ENCODE data around the gene ALPP. TPM values are rescaled to one million over a fixed set of nuclear protein-coding genes. Genes with fewer than 3 reads are reported as not detected.

The ALPP gene
- total and polyA plus RNA-seq, 4 donors = 7.0 to 25.8 (median 11.5) TPM

- Histone ChIP-seq H3K36me3 (ENCODE audit: control insufficient read depth in 4 of 4, insufficient read depth in 4 of 4, low read length in 4 of 4) (peaks cover 0 to 5% (median under 1%) of the 10 kb centered on the region in 4 donors), H3K27me3 (ENCODE audit: control insufficient read depth in 3 of 3, insufficient read depth in 3 of 3, low read length in 2 of 3) (peaks cover 0 to under 1% (median 0%) of the 10 kb centered on the region in 3 donors), H3K27ac (ENCODE audit: low read depth in 1 of 2, low read length in 1 of 2) (no peak overlapping the region), H3K4me1 (ENCODE audit: control insufficient read depth in 5 of 5, insufficient read depth in 5 of 5, low read length in 5 of 5) (no peaks in the 10 kb centered on the region), H3K4me3 (no peak overlapping the region), H3K9me3 (ENCODE audit: control insufficient read depth in 4 of 4, insufficient read depth in 3 of 4, low read length in 3 of 4) (peaks cover 0 to 2% (median 0%) of the 10 kb centered on the region in 4 donors), H3K9ac (ENCODE audit: insufficient read depth in 1 of 2, low read length in 2 of 2) (no peak overlapping the region)
- no peak for ATAC-seq (ENCODE audit: insufficient read depth, low FRiP score)
- no peak for DNase-seq
- no peak for TF ChIP-seq CTCF (IDR thresholded peaks at IDR 0.05; ENCODE audit: control extremely low read depth, extremely low read depth)
- WGBS, 2 donors = 42 to 50% methylated on average over 6 of the region's 6 CpGs
Observed at GRCh38 chr2:232343821-232344220, 34.7 kb upstream of the ALPP start.

GRCh38 chr2:232345251-232345650, 33.3 kb upstream of the ALPP start:
- no peak overlapping the region for H3K9ac ChIP-seq (ENCODE audit: insufficient read depth in 1 of 2, low read length in 2 of 2)
- no peak for ATAC-seq (ENCODE audit: insufficient read depth, low FRiP score)
- peaks cover 0 to 15% (median 6%) of the 10 kb centered on the region in 3 donors for H3K27me3 ChIP-seq (ENCODE audit: control insufficient read depth in 3 of 3, insufficient read depth in 3 of 3, low read length in 2 of 3)
- 94 to 95% methylated on average over 8 of the region's 8 CpGs for WGBS, 2 donors
- H3K9me3 ChIP-seq (ENCODE audit: control insufficient read depth in 4 of 4, insufficient read depth in 3 of 4, low read length in 3 of 4) = peaks cover 0 to 2% (median 0%) of the 10 kb centered on the region in 4 donors
- H3K4me3 ChIP-seq = no peak overlapping the region
- peaks cover 0 to 4% (median 0%) of the 10 kb centered on the region in 5 donors for H3K4me1 ChIP-seq (ENCODE audit: control insufficient read depth in 5 of 5, insufficient read depth in 5 of 5, low read length in 5 of 5)
- DNase-seq = no peak
- H3K36me3 ChIP-seq (ENCODE audit: control insufficient read depth in 4 of 4, insufficient read depth in 4 of 4, low read length in 4 of 4) = peaks cover 0 to 5% (median 0%) of the 10 kb centered on the region in 4 donors
- TF ChIP-seq CTCF (IDR thresholded peaks at IDR 0.05; ENCODE audit: control extremely low read depth, extremely low read depth) = no peak
- no peak overlapping the region for H3K27ac ChIP-seq (ENCODE audit: low read depth in 1 of 2, low read length in 1 of 2)

- Histone ChIP-seq H3K9me3 (ENCODE audit: control insufficient read depth in 4 of 4, insufficient read depth in 3 of 4, low read length in 3 of 4) (peaks cover 0 to 4% (median 0%) of the 10 kb centered on the region in 4 donors), H3K36me3 (ENCODE audit: control insufficient read depth in 4 of 4, insufficient read depth in 4 of 4, low read length in 4 of 4) (no peaks in the 10 kb centered on the region), H3K27me3 (ENCODE audit: control insufficient read depth in 3 of 3, insufficient read depth in 3 of 3, low read length in 2 of 3) (peaks cover 7 to 29% (median 17%) of the 10 kb centered on the region in 3 donors), H3K27ac (ENCODE audit: low read depth in 1 of 2, low read length in 1 of 2) (no peak overlapping the region), H3K4me1 (ENCODE audit: control insufficient read depth in 5 of 5, insufficient read depth in 5 of 5, low read length in 5 of 5) (peaks cover 0 to 12% (median 0%) of the 10 kb centered on the region in 5 donors), H3K4me3 (no peak overlapping the region), H3K9ac (ENCODE audit: insufficient read depth in 1 of 2, low read length in 2 of 2) (no peak overlapping the region)
- WGBS, 2 donors = 93 to 94% methylated on average over 6 of the region's 6 CpGs
- ATAC-seq (ENCODE audit: insufficient read depth, low FRiP score) (no peak), DNase-seq (no peak)
- no peak for TF ChIP-seq CTCF (IDR thresholded peaks at IDR 0.05; ENCODE audit: control extremely low read depth, extremely low read depth)
Observed at GRCh38 chr2:232347369-232347768, 31.2 kb upstream of the ALPP start.

- no peak for ATAC-seq (ENCODE audit: insufficient read depth, low FRiP score)
- DNase-seq = no peak
- Histone ChIP-seq H3K9me3 (ENCODE audit: control insufficient read depth in 4 of 4, insufficient read depth in 3 of 4, low read length in 3 of 4) (peaks cover 0 to 4% (median 0%) of the 10 kb centered on the region in 4 donors), H3K9ac (ENCODE audit: insufficient read depth in 1 of 2, low read length in 2 of 2) (no peak overlapping the region), H3K27me3 (ENCODE audit: control insufficient read depth in 3 of 3, insufficient read depth in 3 of 3, low read length in 2 of 3) (peaks cover 10 to 37% (median 26%) of the 10 kb centered on the region in 3 donors), H3K4me1 (ENCODE audit: control insufficient read depth in 5 of 5, insufficient read depth in 5 of 5, low read length in 5 of 5) (peaks cover 0 to 13% (median 0%) of the 10 kb centered on the region in 5 donors), H3K4me3 (no peak overlapping the region), H3K27ac (ENCODE audit: low read depth in 1 of 2, low read length in 1 of 2) (no peak overlapping the region), H3K36me3 (ENCODE audit: control insufficient read depth in 4 of 4, insufficient read depth in 4 of 4, low read length in 4 of 4) (no peaks in the 10 kb centered on the region)
- WGBS, 2 donors = 37 to 47% methylated on average over 6 of the region's 6 CpGs
- no peak for TF ChIP-seq CTCF (IDR thresholded peaks at IDR 0.05; ENCODE audit: control extremely low read depth, extremely low read depth)
Observed at GRCh38 chr2:232348936-232349335, 29.6 kb upstream of the ALPP start.

Measured in lung (tissue), 12 donors.